GM23338 (cell line): ENCODE results near the gene BLOC1S3.

Source experiments
- CTCF ChIP-seq, 2 experiments: fragments of 200-600 bp in 1 of 2; sonication (generic) in 1 of 2; conservative IDR thresholded peaks; 2 replicates each; pipeline versions ENCODE4 v1.5.1 to v1.6.1; 2016 to 2017; ENCODE audit warnings: antibody characterized with exemption in 2 of 2, low read depth in 2 of 2, mild to moderate bottlenecking in 2 of 2, moderate library complexity in 1 of 2
- EZH2 ChIP-seq: fragments of 200-600 bp; sonication (generic); IDR thresholded peaks from one replicate; pipeline ENCODE4 v1.8.0; 2017; ENCODE audit warnings: antibody characterized with exemption, mild to moderate bottlenecking, low read depth; ENCODE audit not compliant: unreplicated experiment
- REST ChIP-seq: IDR thresholded peaks from one replicate; pipeline ENCODE4 v1.6.1; 2018; ENCODE audit warnings: antibody characterized with exemption; ENCODE audit not compliant: unreplicated experiment

GRCh38 chr19:45147835-45148676 lies 30.5 kb upstream of the BLOC1S3 start:
- TF ChIP-seq REST, result no peak
- TF ChIP-seq EZH2, result no peak
- TF ChIP-seq CTCF (conservative IDR thresholded peaks at IDR 0.05; ENCODE audit: low read depth in 2 of 2), result peak; percentile 55 to 69
